Stimulated activated CD8-positive, alpha-beta memory T cell treated with anti-CD3 and anti-CD28 coated beads, Interleukin-4, amount 100 ng/mL, for 24 hours (primary cell): Measurements from ENCODE around the gene LUC7L3.
"Not testable (repeated sequence)": the region's sequence is repeated elsewhere in the genome, so short reads cannot be mapped to it uniquely, and the experiment has no call there.

Source experiments
- DNase-seq: peaks from one replicate; pipeline ENCODE4 v3.0.0-alpha.2; 2020; ENCODE audit warnings: low read depth

The LUC7L3 gene

GRCh38 chr17:50719144-50719923 is at the start of gene LUC7L3:
Gene LUC7L3 (plus strand): TSS chr17:50719603. CDS start chr17:50719733, 130 bp downstream.
- DNase-seq = peak; percentile 91

- no peak for DNase-seq
Measured at GRCh38 chr17:50672071-50672470, 47.3 kb upstream of the LUC7L3 start.

GRCh38 chr17:50672831-50673551 is 46.4 kb upstream of the LUC7L3 start:
- no peak for DNase-seq

- no peak for DNase-seq
Measured at GRCh38 chr17:50675190-50675589, 44.2 kb upstream of the LUC7L3 start.

- no peak for DNase-seq
Measured at GRCh38 chr17:50675627-50676026, 43.8 kb upstream of the LUC7L3 start.

GRCh38 chr17:50676065-50676975 is 43.1 kb upstream of the LUC7L3 start:
- no peak for DNase-seq

GRCh38 chr17:50677851-50678375 is 41.5 kb upstream of the LUC7L3 start:
- no peak for DNase-seq

- DNase-seq = no peak
Measured at GRCh38 chr17:50679008-50679544, 40.3 kb upstream of the LUC7L3 start.

- DNase-seq = no peak
Measured at GRCh38 chr17:50680126-50680525, 39.3 kb upstream of the LUC7L3 start.

GRCh38 chr17:50680543-50681262 is 38.7 kb upstream of the LUC7L3 start:
- not testable (repeated sequence) for DNase-seq

- no peak for DNase-seq
Measured at GRCh38 chr17:50681263-50682200, 37.9 kb upstream of the LUC7L3 start.

- DNase-seq = no peak
Measured at GRCh38 chr17:50682441-50682840, 37.0 kb upstream of the LUC7L3 start.

- no peak for DNase-seq
Measured at GRCh38 chr17:50682938-50683337, 36.5 kb upstream of the LUC7L3 start.

- DNase-seq = no peak
Measured at GRCh38 chr17:50683434-50684287, 35.7 kb upstream of the LUC7L3 start.

- DNase-seq = no peak
Measured at GRCh38 chr17:50684288-50684611, 35.2 kb upstream of the LUC7L3 start.

- no peak for DNase-seq
Measured at GRCh38 chr17:50684612-50685333, 34.6 kb upstream of the LUC7L3 start.

GRCh38 chr17:50685334-50685665 is 34.1 kb upstream of the LUC7L3 start:
- no peak for DNase-seq

GRCh38 chr17:50685691-50686493 is 33.5 kb upstream of the LUC7L3 start:
- no peak for DNase-seq
